HEK293T (cell line): ENCODE results near the gene GRIK4.

Experiments
- CTCF ChIA-PET: fragments of 350-600 bp; formaldehyde crosslinking; extraction: SDS; loops from one replicate; lab custom pipeline; 2021; ENCODE audit warnings: antibody characterized with exemption, inconsistent platforms; lab: Yijun Ruan, JAX
- POLR2A ChIA-PET: fragments of 350-600 bp; formaldehyde crosslinking; extraction: SDS; loops from one replicate; lab custom pipeline; 2020; ENCODE audit warnings: antibody characterized with exemption, inconsistent platforms; lab: Yijun Ruan, JAX
- DNase-seq: peaks from one replicate; pipeline ENCODE4 v3.0.0; 2012; ENCODE audit warnings: mixed read lengths; ENCODE audit errors: extremely low spot score
- ARNT ChIP-seq: fragments of 450-650 bp; IDR thresholded peaks from 2 replicates; pipeline ENCODE4 v1.6.1; 2017; ENCODE audit warnings: mild to moderate bottlenecking
- BHLHE40 ChIP-seq: fragments of 450-650 bp; IDR thresholded peaks from 2 replicates; pipeline ENCODE4 v1.6.1; 2016; ENCODE audit warnings: mild to moderate bottlenecking, moderate library complexity, borderline replicate concordance
- CTBP1 ChIP-seq: fragments of 450-650 bp; IDR thresholded peaks from 2 replicates; pipeline ENCODE4 v1.6.1; 2016; ENCODE audit warnings: borderline replicate concordance
- ELF4 ChIP-seq: fragments of 450-650 bp; IDR thresholded peaks from 2 replicates; pipeline ENCODE4 v1.6.1; 2017; ENCODE audit warnings: antibody characterized with exemption
- FOXA1 ChIP-seq: fragments of 450-650 bp; IDR thresholded peaks from 2 replicates; pipeline ENCODE4 v1.6.1; 2016; ENCODE audit warnings: mild to moderate bottlenecking
- FOXK2 ChIP-seq: fragments of 450-650 bp; IDR thresholded peaks from 2 replicates; pipeline ENCODE4 v1.6.1; 2016; ENCODE audit warnings: mild to moderate bottlenecking
- FOXM1 ChIP-seq: fragments of 450-650 bp; IDR thresholded peaks from 2 replicates; pipeline ENCODE4 v1.6.1; 2017; ENCODE audit warnings: mild to moderate bottlenecking, borderline replicate concordance
- HDGF ChIP-seq: fragments of 450-650 bp; IDR thresholded peaks from 2 replicates; pipeline ENCODE4 v1.6.1; 2017; ENCODE audit warnings: antibody characterized with exemption, borderline replicate concordance
- L3MBTL2 ChIP-seq: fragments of 450-650 bp; conservative IDR thresholded peaks from 2 replicates; pipeline ENCODE4 v1.6.1; 2016; ENCODE audit warnings: mild to moderate bottlenecking
- LEF1 ChIP-seq: fragments of 450-650 bp; IDR thresholded peaks from 2 replicates; pipeline ENCODE4 v1.6.1; 2017; ENCODE audit warnings: mild to moderate bottlenecking, borderline replicate concordance
- NFRKB ChIP-seq: fragments of 450-650 bp; IDR thresholded peaks from 2 replicates; pipeline ENCODE4 v1.6.1; 2016; ENCODE audit warnings: mild to moderate bottlenecking, moderate library complexity
- SP1 ChIP-seq: fragments of 450-650 bp; IDR thresholded peaks from 2 replicates; pipeline ENCODE4 v1.6.1; 2017
- SUZ12 ChIP-seq: fragments of 450-650 bp; IDR thresholded peaks from 2 replicates; pipeline ENCODE4 v1.6.1; 2016; ENCODE audit warnings: mild to moderate bottlenecking
- TARDBP ChIP-seq: fragments of 450-650 bp; IDR thresholded peaks from 2 replicates; pipeline ENCODE4 v1.6.1; 2016
- ZNF384 ChIP-seq: fragments of 450-650 bp; IDR thresholded peaks from 2 replicates; pipeline ENCODE4 v1.6.1; 2016
- TF ChIP-seq, protein P1 (sequence below): fragments of 450-650 bp; IDR thresholded peaks from 2 replicates; pipeline ENCODE4 v1.6.1; 2016

Gene GRIK4

DNA sequence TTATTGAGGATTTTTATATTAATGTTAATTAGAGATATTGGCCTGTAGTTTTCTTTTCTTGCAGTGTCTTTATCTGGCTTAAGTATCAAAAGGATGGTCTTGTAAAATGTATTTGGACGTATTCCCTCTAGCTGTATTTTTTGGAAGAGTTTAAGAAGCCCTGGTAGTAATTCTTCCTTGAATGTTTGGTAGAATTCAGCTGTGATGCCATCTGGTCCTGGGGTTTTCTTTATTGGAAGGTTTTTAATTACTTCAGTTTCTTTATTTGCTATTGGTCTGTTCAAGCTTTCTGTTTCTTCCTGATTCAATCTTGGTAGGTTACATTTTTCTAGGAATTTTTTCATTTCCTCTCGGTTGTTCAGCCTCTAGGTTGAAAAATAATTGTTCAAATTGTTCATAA, 257.4 kb downstream of the GRIK4 start:
- CTCF ChIA-PET: no interaction called here

DNA sequence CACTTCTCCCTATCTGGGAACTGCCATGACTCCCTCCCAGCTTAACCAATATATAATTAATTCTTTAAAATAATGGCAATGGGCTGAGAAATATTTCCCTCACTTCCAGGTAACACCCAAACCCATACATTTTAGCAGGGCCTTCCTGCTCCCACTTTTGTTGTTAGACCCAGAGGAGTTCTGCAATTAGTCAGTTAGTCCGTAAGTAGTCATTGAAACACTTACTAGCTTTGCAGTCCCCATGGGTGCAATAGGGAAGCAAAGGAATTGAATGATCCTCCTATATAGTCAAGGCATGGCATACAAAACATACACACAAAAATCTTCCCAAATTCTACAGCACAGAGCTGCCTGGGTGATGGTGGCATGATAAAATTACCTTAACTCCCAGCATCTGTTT, 258.4 kb downstream of the GRIK4 start:
- ChIA-PET CTCF (no interaction called here), POLR2A (no interaction called here)
- DNase-seq: no peak
- TF ChIP-seq SP1: no peak
- TF ChIP-seq FOXK2: no peak
- no peak for TF ChIP-seq ZNF384
- no peak for TF ChIP-seq L3MBTL2
- TF ChIP-seq NFRKB: no peak
- no peak for TF ChIP-seq TARDBP
- TF ChIP-seq CTBP1: no peak
- no peak for TF ChIP-seq SUZ12
- TF ChIP-seq ELF4: no peak
- TF ChIP-seq FOXM1: no peak
- TF ChIP-seq HDGF: no peak
- TF ChIP-seq BHLHE40: no peak
- TF ChIP-seq LEF1: no peak
- no peak for TF ChIP-seq ARNT
- TF ChIP-seq, protein P1, sequence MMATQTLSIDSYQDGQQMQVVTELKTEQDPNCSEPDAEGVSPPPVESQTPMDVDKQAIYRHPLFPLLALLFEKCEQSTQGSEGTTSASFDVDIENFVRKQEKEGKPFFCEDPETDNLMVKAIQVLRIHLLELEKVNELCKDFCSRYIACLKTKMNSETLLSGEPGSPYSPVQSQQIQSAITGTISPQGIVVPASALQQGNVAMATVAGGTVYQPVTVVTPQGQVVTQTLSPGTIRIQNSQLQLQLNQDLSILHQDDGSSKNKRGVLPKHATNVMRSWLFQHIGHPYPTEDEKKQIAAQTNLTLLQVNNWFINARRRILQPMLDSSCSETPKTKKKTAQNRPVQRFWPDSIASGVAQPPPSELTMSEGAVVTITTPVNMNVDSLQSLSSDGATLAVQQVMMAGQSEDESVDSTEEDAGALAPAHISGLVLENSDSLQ: no peak
- no peak for TF ChIP-seq FOXA1

More for the DNA sequence above, 257.4 kb downstream of the GRIK4 start:
- no peak for DNase-seq
- POLR2A ChIA-PET: no interaction called here
- no peak for TF ChIP-seq SP1
- no peak for TF ChIP-seq LEF1
- no peak for TF ChIP-seq FOXM1
- TF ChIP-seq FOXK2: no peak
- TF ChIP-seq ARNT: no peak
- TF ChIP-seq TARDBP: no peak
- no peak for TF ChIP-seq SUZ12
- TF ChIP-seq BHLHE40: no peak
- no peak for TF ChIP-seq FOXA1
- no peak for TF ChIP-seq ELF4
- no peak for TF ChIP-seq NFRKB
- no peak for TF ChIP-seq HDGF
- TF ChIP-seq ZNF384: no peak
- no peak for TF ChIP-seq L3MBTL2
- TF ChIP-seq, protein P1: no peak
- no peak for TF ChIP-seq CTBP1

DNA sequence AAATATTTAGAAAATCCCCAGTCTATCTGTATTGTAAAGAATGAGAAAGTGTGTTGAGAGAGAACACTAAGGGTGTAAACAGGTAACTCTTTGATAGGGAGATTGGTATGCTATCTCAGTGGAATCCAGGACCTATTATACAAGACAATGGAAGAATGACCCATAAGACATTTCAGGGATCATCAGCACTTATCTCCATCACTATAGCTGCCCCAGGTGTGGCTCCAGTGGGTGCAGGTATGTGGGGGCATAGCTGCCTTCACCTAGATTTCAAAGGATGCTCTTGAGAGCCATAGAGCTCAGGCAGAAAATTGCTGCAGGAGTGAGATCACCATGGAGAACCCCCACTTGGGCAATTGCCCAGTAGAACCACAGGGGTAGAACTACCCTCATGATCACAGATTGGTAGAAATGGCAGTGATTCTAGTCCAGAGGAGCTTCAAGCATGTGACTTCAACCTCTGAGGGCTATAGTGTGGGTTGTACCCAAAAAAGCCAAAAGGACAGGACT, 260.1 kb downstream of the GRIK4 start:
- no peak for DNase-seq
- TF ChIP-seq FOXK2 (no peak), ARNT (no peak), NFRKB (no peak), TARDBP (no peak), FOXA1 (no peak), BHLHE40 (no peak), CTBP1 (no peak), ELF4 (no peak), HDGF (no peak), SP1 (no peak), SUZ12 (no peak)
- ChIA-PET CTCF (no interaction called here), POLR2A (no interaction called here)

DNA sequence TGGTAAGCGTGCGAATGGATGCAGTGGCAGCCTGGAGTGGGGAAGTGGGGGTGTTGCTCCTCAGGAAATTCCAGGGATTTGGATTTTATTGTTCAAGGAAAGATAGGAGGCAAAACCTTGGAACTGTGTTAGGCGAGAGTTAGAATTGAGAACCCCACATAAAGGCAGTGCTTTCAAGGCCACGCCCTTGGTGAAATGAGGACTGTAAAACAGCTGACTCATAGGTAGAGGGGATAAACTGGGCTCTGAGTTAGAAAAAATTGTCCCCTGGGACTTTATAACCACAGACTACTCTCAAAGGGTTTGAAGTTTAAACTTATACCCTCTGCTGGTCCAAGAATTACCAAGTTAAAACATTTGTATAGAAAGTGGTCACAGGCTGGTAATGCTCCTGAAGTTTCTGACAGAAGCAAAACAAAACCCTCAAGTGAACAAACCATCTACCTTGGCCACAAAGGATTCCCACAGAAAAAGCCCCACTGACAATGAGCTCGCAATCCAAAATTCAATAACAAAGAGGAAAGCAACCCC, 262.0 kb downstream of the GRIK4 start:
- TF ChIP-seq NFRKB (no peak), HDGF (no peak), LEF1 (no peak)
- no peak for DNase-seq
- CTCF ChIA-PET: interaction anchor here (0.6 kb wide), 1 partner anchor 9 kb away, joined by 6 read pairs; no protein-coding TSS in a partner anchor
- POLR2A ChIA-PET: no interaction called here

DNA sequence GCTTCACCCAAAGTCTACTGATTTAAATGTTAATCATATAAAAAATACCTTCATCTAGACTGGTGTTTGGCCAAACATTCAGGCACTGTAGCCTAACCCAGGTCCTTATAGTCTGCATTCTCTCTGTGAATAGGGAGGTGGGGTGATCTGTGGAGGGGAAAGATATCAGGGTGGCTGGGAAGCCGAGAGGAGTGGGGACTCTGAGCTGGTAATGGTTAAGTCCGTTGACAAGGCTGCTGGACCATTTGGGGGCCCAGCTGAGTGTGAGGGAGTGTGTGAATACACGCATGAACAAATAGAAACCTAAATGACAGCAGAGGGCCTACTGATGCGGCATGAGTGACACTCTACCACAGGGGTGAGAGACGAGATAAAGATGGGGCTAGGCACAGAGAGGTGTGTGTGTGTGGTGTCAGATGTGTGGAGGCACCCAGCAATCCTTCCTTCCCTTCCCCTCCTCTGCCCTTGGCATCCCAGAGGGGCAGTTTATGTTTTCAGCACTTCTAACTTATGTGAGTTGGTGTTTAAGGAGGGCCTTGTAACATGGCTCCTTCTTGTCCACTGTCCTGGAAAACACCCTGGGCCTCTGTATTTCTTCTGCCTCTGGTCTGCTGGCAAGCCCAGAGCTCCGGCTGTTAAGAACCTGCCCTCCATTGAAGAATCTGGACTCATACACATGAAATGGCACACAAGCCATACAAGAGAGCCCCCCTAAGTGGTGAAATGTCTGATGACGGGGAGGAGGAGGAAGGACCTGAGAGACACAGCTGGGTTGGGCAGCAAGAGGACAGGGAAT, 263.2 kb downstream of the GRIK4 start:
- DNase-seq: no peak
- ChIA-PET POLR2A (no interaction called here), CTCF (no interaction called here)
- no peak for TF ChIP-seq L3MBTL2
- TF ChIP-seq, protein P1: no peak
